ENCODE results near the gene CLDN14. TPM values are rescaled to one million over a fixed set of nuclear protein-coding genes. Genes with fewer than 3 reads are reported as not detected.

Gene CLDN14
- total and polyA plus RNA-seq, 2 donors (not counting 1 experiment from before 2014, with no cell fraction given): 0.39 TPM; not detected in 1

- intact Hi-C loops (cut with micrococcal nuclease): no loop called here
- 84% methylated on average over 3 of the region's 4 CpGs for WGBS (ENCODE audit: insufficient coverage)
- no peaks in the 10 kb centered on the region for H3K4me1 Mint-ChIP-seq
- Histone ChIP-seq H3K27ac (ENCODE audit: low read length in 2 of 2) (no peak overlapping the region), H3K27me3 (replicated peaks in 1 of 4; ENCODE audit: control extremely low read depth in 1 of 4, control insufficient read depth in 3 of 4, insufficient read depth in 4 of 4, low read length in 3 of 4) (no peaks in the 10 kb centered on the region), H3K9me3 (ENCODE audit: control extremely low read depth in 1 of 3, control insufficient read depth in 2 of 3, insufficient read depth in 1 of 3, low read length in 2 of 3) (no peaks in the 10 kb centered on the region), H3K9ac (ENCODE audit: low read length) (no peak overlapping the region), H4K20me1 (ENCODE audit: control insufficient read depth, insufficient read depth, low read length, poor library complexity, severe bottlenecking) (no peaks in the 10 kb centered on the region), H2AFZ (ENCODE audit: insufficient read depth, low read depth, low read length, poor library complexity, severe bottlenecking) (no peak overlapping the region), H3K4me3 (ENCODE audit: control extremely low read depth in 1 of 5, extremely low read depth in 1 of 5, insufficient read depth in 1 of 5, low read depth in 2 of 5, low read length in 4 of 5) (no peak overlapping the region), H3K36me3 (replicated peaks in 1 of 2; ENCODE audit: control extremely low read depth in 1 of 2, control insufficient read depth in 1 of 2, extremely low read depth in 1 of 2, insufficient read depth in 2 of 2, low read length in 1 of 2) (no peaks in the 10 kb centered on the region), H3K4me2 (replicated peaks; ENCODE audit: low read depth, low read length, poor library complexity, severe bottlenecking) (no peak overlapping the region), H3K4me1 (ENCODE audit: control insufficient read depth in 2 of 2, insufficient read depth in 2 of 2, low read length in 2 of 2) (no peaks in the 10 kb centered on the region), H3K79me2 (ENCODE audit: control insufficient read depth, insufficient read depth, low read length) (no peaks in the 10 kb centered on the region)
- H3K27me3 Mint-ChIP-seq: peaks cover 3% of the 10 kb centered on the region
- no peak overlapping the region for H3K4me3 Mint-ChIP-seq
- ChIA-PET CTCF (no interaction called here), POLR2A (no interaction called here)
- no peaks in the 10 kb centered on the region for H3K9me3 Mint-ChIP-seq (ENCODE audit: insufficient read depth)
- DNase-seq (no peak), ATAC-seq (ENCODE audit: low read depth) (no peak)
- H3K27ac Mint-ChIP-seq: no peak overlapping the region
- TF ChIP-seq EZH2 (IDR thresholded peaks at IDR 0.05; ENCODE audit: borderline replicate concordance, insufficient read depth, low read depth, low read length, poor library complexity, severe bottlenecking): no peak
- TF ChIP-seq, protein P1, sequence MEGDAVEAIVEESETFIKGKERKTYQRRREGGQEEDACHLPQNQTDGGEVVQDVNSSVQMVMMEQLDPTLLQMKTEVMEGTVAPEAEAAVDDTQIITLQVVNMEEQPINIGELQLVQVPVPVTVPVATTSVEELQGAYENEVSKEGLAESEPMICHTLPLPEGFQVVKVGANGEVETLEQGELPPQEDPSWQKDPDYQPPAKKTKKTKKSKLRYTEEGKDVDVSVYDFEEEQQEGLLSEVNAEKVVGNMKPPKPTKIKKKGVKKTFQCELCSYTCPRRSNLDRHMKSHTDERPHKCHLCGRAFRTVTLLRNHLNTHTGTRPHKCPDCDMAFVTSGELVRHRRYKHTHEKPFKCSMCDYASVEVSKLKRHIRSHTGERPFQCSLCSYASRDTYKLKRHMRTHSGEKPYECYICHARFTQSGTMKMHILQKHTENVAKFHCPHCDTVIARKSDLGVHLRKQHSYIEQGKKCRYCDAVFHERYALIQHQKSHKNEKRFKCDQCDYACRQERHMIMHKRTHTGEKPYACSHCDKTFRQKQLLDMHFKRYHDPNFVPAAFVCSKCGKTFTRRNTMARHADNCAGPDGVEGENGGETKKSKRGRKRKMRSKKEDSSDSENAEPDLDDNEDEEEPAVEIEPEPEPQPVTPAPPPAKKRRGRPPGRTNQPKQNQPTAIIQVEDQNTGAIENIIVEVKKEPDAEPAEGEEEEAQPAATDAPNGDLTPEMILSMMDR (IDR thresholded peaks at IDR 0.05): no peak
Measured at GRCh38 chr21:36454706-36455105, 25.2 kb downstream of the CLDN14 start.

- Mint-ChIP-seq H3K4me3 (no peak overlapping the region), H3K4me1 (no peaks in the 10 kb centered on the region), H3K27ac (no peak overlapping the region), H3K9me3 (ENCODE audit: insufficient read depth) (no peaks in the 10 kb centered on the region), H3K27me3 (peaks cover 3% of the 10 kb centered on the region)
- Histone ChIP-seq H4K20me1 (ENCODE audit: control insufficient read depth, insufficient read depth, low read length, poor library complexity, severe bottlenecking) (no peaks in the 10 kb centered on the region), H3K4me2 (replicated peaks; ENCODE audit: low read depth, low read length, poor library complexity, severe bottlenecking) (no peak overlapping the region), H3K36me3 (replicated peaks in 1 of 2; ENCODE audit: control extremely low read depth in 1 of 2, control insufficient read depth in 1 of 2, extremely low read depth in 1 of 2, insufficient read depth in 2 of 2, low read length in 1 of 2) (no peaks in the 10 kb centered on the region), H3K9me3 (ENCODE audit: control extremely low read depth in 1 of 3, control insufficient read depth in 2 of 3, insufficient read depth in 1 of 3, low read length in 2 of 3) (no peaks in the 10 kb centered on the region), H3K27ac (ENCODE audit: low read length in 2 of 2) (no peak overlapping the region), H3K9ac (ENCODE audit: low read length) (no peak overlapping the region), H3K79me2 (ENCODE audit: control insufficient read depth, insufficient read depth, low read length) (no peaks in the 10 kb centered on the region), H3K4me1 (ENCODE audit: control insufficient read depth in 2 of 2, insufficient read depth in 2 of 2, low read length in 2 of 2) (no peaks in the 10 kb centered on the region), H3K4me3 (ENCODE audit: control extremely low read depth in 1 of 5, extremely low read depth in 1 of 5, insufficient read depth in 1 of 5, low read depth in 2 of 5, low read length in 4 of 5) (no peak overlapping the region), H3K27me3 (replicated peaks in 1 of 4; ENCODE audit: control extremely low read depth in 1 of 4, control insufficient read depth in 3 of 4, insufficient read depth in 4 of 4, low read length in 3 of 4) (no peaks in the 10 kb centered on the region), H2AFZ (ENCODE audit: insufficient read depth, low read depth, low read length, poor library complexity, severe bottlenecking) (no peak overlapping the region)
- intact Hi-C loops (cut with micrococcal nuclease): no loop called here
- no peak for ATAC-seq (ENCODE audit: low read depth)
- POLR2A ChIA-PET: no interaction called here
- TF ChIP-seq, protein P1 (IDR thresholded peaks at IDR 0.05): no peak
- no peak for TF ChIP-seq EZH2 (IDR thresholded peaks at IDR 0.05; ENCODE audit: borderline replicate concordance, insufficient read depth, low read depth, low read length, poor library complexity, severe bottlenecking)
- DNase-seq: no peak
- CTCF ChIA-PET: no interaction called here
- 64% methylated on average over 4 of the region's 4 CpGs for WGBS (ENCODE audit: insufficient coverage)
Measured at GRCh38 chr21:36454093-36454531, 25.8 kb downstream of the CLDN14 start.
